ENCODE measurements around the gene C8G.

The C8G gene

DNA sequence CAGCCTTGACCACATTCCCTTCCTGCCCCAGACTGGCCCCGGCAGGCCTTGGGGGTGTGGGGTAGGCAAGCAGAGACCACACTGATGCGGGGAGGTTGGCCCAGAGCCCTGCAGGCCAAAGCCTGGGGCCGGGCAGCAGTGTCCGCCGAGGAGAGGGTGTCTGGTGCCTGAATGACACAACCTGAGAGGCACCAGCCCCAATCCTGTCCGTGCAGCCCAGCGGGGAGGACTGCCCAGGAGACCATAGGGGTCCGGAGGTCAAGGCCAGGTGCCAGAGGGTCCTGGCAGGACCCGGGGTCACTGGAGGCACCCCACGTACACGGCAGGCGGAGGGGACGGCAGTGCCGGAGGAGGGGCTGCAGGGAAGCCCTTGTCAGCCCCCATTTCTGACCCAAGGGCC, 26.7 kb downstream of the C8G start:
- TF ChIP-seq EP300 (IDR thresholded peaks at IDR 0.05; ENCODE audit: borderline replicate concordance) (no peak), TEAD4 (IDR thresholded peaks at IDR 0.05) (no peak), TAF1 (IDR thresholded peaks at IDR 0.05; ENCODE audit: low read depth) (no peak), NFIC (IDR thresholded peaks at IDR 0.05) (no peak), TCF12 (IDR thresholded peaks at IDR 0.05; ENCODE audit: low read depth) (no peak), FOXM1 (IDR thresholded peaks at IDR 0.05; ENCODE audit: borderline replicate concordance, low read depth) (no peak), YY1 (IDR thresholded peaks at IDR 0.05; ENCODE audit: low read depth) (no peak), ZBTB7A (IDR thresholded peaks at IDR 0.05; ENCODE audit: low read depth) (no peak), RAD21 (IDR thresholded peaks at IDR 0.05; ENCODE audit: low read depth) (no peak)
- TF ChIP-seq, protein P1, sequence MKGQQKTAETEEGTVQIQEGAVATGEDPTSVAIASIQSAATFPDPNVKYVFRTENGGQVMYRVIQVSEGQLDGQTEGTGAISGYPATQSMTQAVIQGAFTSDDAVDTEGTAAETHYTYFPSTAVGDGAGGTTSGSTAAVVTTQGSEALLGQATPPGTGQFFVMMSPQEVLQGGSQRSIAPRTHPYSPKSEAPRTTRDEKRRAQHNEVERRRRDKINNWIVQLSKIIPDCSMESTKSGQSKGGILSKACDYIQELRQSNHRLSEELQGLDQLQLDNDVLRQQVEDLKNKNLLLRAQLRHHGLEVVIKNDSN (IDR thresholded peaks at IDR 0.05), result no peak
- TF ChIP-seq, protein P2, sequence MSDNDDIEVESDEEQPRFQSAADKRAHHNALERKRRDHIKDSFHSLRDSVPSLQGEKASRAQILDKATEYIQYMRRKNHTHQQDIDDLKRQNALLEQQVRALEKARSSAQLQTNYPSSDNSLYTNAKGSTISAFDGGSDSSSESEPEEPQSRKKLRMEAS (IDR thresholded peaks at IDR 0.05), result no peak

DNA sequence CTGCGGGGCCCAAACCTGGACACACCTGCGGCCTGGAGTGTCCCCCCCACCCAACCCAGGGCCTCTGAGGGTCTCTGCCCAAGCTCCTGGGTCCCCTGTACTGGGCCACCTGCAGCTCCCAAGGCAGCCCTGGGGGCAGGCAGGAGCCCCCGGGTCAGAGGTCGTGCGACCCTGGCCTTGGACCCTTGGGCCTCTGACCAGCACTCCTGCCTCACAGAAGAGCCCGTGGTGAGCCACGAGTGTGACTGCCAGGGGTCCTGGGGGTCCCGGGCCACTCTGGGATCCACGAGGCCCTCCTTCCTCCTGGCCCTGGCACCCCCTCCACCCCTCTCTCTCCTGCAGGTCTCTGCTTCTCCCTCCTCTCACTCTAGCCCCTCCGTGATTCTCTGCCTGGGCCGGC, 27.3 kb downstream of the C8G start:
- no peak for TF ChIP-seq YY1 (IDR thresholded peaks at IDR 0.05; ENCODE audit: low read depth)
- TF ChIP-seq EGR1 (IDR thresholded peaks at IDR 0.05), result no peak
- TF ChIP-seq, protein P1 (IDR thresholded peaks at IDR 0.05), result no peak
- no peak for TF ChIP-seq CEBPB (IDR thresholded peaks at IDR 0.05)
- no peak for TF ChIP-seq TCF12 (IDR thresholded peaks at IDR 0.05; ENCODE audit: low read depth)
- no peak for TF ChIP-seq CREB1 (IDR thresholded peaks at IDR 0.05; ENCODE audit: low read depth)
- no peak for TF ChIP-seq RAD21 (IDR thresholded peaks at IDR 0.05; ENCODE audit: low read depth)
- TF ChIP-seq FOXM1 (IDR thresholded peaks at IDR 0.05; ENCODE audit: borderline replicate concordance, low read depth), result no peak
- TF ChIP-seq, protein P3, sequence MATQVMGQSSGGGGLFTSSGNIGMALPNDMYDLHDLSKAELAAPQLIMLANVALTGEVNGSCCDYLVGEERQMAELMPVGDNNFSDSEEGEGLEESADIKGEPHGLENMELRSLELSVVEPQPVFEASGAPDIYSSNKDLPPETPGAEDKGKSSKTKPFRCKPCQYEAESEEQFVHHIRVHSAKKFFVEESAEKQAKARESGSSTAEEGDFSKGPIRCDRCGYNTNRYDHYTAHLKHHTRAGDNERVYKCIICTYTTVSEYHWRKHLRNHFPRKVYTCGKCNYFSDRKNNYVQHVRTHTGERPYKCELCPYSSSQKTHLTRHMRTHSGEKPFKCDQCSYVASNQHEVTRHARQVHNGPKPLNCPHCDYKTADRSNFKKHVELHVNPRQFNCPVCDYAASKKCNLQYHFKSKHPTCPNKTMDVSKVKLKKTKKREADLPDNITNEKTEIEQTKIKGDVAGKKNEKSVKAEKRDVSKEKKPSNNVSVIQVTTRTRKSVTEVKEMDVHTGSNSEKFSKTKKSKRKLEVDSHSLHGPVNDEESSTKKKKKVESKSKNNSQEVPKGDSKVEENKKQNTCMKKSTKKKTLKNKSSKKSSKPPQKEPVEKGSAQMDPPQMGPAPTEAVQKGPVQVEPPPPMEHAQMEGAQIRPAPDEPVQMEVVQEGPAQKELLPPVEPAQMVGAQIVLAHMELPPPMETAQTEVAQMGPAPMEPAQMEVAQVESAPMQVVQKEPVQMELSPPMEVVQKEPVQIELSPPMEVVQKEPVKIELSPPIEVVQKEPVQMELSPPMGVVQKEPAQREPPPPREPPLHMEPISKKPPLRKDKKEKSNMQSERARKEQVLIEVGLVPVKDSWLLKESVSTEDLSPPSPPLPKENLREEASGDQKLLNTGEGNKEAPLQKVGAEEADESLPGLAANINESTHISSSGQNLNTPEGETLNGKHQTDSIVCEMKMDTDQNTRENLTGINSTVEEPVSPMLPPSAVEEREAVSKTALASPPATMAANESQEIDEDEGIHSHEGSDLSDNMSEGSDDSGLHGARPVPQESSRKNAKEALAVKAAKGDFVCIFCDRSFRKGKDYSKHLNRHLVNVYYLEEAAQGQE (IDR thresholded peaks at IDR 0.05; ENCODE audit: low read depth), result no peak
- TF ChIP-seq ZBTB7A (IDR thresholded peaks at IDR 0.05; ENCODE audit: low read depth), result no peak
- no peak for TF ChIP-seq NFIC (IDR thresholded peaks at IDR 0.05)
- TF ChIP-seq EP300 (IDR thresholded peaks at IDR 0.05; ENCODE audit: borderline replicate concordance), result no peak

DNA sequence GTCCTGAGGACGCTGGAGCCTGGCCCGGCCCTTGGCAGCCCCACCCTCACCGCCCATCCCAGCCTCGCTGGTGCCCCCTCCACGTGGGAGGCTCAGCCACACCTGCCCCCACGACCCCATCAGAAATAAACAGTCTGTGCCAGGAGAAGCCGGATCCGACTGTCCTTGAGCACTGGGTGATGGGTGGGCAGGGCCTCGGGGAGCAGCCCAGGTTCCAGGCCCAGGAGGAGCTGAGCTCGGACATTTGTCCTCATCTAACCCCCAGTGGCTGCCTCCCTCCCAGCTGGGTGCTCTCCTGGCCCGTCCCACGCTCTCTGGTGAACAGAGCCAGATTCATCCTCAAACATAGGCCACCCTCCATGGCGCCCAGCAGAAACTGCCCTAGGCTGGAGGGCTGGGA, 27.7 kb downstream of the C8G start:
- no peak for TF ChIP-seq TAF1 (IDR thresholded peaks at IDR 0.05; ENCODE audit: low read depth)
- no peak for TF ChIP-seq FOXM1 (IDR thresholded peaks at IDR 0.05; ENCODE audit: borderline replicate concordance, low read depth)
- TF ChIP-seq EP300 (IDR thresholded peaks at IDR 0.05; ENCODE audit: borderline replicate concordance), result no peak
- TF ChIP-seq NFIC (IDR thresholded peaks at IDR 0.05), result no peak
- no peak for TF ChIP-seq YY1 (IDR thresholded peaks at IDR 0.05; ENCODE audit: low read depth)
- no peak for TF ChIP-seq ZBTB7A (IDR thresholded peaks at IDR 0.05; ENCODE audit: low read depth)
- no peak for TF ChIP-seq RAD21 (IDR thresholded peaks at IDR 0.05; ENCODE audit: low read depth)
- TF ChIP-seq EGR1 (IDR thresholded peaks at IDR 0.05), result no peak
- TF ChIP-seq, protein P3 (IDR thresholded peaks at IDR 0.05; ENCODE audit: low read depth), result no peak
- TF ChIP-seq, protein P2 (IDR thresholded peaks at IDR 0.05), result no peak
- TF ChIP-seq, protein P1 (IDR thresholded peaks at IDR 0.05), result no peak
- TF ChIP-seq CREB1 (IDR thresholded peaks at IDR 0.05; ENCODE audit: low read depth), result no peak
- TF ChIP-seq TEAD4 (IDR thresholded peaks at IDR 0.05), result no peak
- no peak for TF ChIP-seq TCF12 (IDR thresholded peaks at IDR 0.05; ENCODE audit: low read depth)
- no peak for TF ChIP-seq CEBPB (IDR thresholded peaks at IDR 0.05)

DNA sequence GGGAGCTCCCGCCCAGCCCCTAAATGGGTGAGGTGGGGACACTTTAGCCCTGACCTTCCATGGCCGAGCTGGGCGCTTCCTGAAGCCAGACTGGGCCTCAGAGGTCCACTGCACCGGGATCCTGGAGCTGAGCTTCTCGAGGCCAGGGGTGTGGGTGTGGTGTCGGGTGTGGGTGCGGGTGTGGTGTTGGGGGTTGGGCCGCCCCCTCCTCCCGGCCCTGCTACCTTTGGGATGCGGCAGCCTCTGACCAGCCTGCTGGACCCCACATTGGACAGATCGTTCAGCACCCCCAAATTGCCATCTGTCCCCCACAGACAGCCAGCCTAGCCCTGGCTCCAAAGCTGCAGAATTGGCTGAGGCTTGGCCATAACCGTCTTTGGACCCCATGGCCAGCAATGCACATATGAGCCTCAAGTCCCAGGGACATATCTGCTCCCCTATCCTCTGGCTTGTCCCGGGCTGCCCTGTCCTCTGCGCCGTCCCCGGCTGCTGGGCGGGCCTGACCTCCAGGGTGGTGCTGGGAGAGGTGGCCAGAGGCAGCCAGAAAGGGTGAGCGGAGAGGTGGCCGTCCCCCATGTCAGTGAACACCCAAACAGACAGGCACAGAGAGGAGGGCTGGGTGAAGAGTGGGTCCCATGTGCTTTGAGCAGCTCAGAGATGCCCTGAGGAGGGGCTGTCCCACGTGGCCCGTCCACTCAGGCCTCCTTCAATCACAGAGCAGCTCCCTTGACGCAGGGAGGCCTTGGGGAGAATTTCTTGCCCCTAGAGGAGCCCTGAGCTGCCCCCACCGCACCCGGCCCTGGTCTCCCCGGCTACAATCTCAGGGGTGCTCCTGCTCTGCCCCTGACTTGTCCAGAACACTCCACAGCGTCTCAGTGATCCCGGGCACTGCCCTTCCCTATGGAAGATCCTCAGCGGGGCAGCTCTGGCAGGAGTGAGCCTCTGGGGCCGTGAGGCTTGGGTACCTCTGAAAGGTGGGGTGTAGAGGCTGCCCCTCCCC, 28.9 kb downstream of the C8G start:
- TF ChIP-seq, protein P3 (IDR thresholded peaks at IDR 0.05; ENCODE audit: low read depth), result no peak
- no peak for TF ChIP-seq EGR1 (IDR thresholded peaks at IDR 0.05)

Measured in Ishikawa (cell line).